HG03520 (cell line): ENCODE data around the gene SNX25.
"Not testable (repeated sequence)": the region's sequence is repeated elsewhere in the genome, so short reads cannot be mapped to it uniquely, and the experiment has no call there.

Source experiments
- ATAC-seq: cut with Tn5 transposase; IDR thresholded peaks from one replicate; pipeline ENCODE4 v1.9.1; 2021; ENCODE audit warnings: mild to moderate bottlenecking, moderate library complexity; ENCODE audit not compliant: unreplicated experiment

The SNX25 gene

GRCh38 chr4:185204238-185204910 is 5.0 kb upstream of the SNX25 start:
- ATAC-seq: no peak

DNA sequence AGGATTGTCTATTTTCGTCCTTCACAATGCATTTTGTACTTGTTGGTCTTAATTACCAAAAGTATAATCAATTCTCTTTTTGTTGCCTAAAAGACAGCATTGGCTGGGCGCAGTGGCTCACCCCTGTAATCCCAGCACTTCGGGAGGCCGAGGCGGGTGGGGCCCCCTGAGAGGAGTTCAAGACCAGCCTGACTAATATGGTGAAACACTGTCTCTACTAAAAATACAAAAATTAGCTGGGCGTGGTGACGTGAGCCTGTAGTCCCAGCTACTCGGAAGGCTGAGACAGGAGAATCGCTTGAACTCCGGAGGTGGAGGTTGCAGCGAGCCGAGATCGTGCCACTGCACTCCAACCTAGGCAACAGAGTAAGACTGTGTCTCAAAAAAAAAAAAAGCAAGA is 4.3 kb upstream of the SNX25 start:
- ATAC-seq: not testable (repeated sequence)

- ATAC-seq: no peak
Measured at GRCh38 chr4:185205697-185206342, 3.6 kb upstream of the SNX25 start.

DNA sequence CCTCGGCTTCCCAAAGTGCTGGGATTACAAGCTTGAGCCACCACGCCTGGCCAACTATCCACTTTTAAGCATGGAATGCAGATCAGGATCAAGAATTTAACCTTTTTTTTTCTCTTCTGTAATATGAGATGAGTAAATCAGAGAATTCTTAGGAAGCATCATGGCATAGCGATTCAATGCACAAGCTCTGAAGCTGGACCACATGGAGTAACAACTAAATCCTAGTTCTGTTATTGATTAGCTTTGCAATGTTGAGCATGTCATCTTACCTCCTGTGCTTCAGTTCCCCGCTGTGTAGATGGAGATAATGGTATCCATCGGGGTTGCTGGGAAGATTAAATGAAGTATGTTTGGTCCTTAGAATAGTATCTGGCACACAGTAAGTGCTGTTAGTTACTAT is 1.9 kb upstream of the SNX25 start:
- ATAC-seq: no peak

- peak; percentile 7 for ATAC-seq
Measured at GRCh38 chr4:185209852-185210101, 379 bp downstream of the SNX25 start.

GRCh38 chr4:185210102-185210981 is 944 bp downstream of the SNX25 start:
- peak; percentile 15 for ATAC-seq

DNA sequence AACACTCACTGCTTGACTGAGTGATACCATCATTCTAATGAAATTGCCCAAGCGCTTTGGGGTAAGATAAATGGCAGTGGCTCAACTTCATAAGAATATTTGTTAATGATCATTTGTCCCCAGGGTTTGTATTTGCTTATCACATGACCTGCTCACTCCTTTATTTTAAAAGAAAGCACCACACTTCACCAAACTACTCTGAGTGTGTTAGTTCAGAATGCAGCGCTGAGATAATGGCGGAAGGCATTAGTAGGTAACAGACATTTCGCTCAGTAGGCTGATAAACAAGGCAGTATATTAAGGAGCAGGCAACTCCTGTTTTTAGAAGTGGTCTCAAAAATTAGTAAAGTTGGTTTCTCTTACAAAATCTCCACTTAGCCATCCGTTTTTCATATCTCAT is 1.6 kb downstream of the SNX25 start:
- ATAC-seq: no peak

GRCh38 chr4:185211641-185212040 is 2.2 kb downstream of the SNX25 start:
- ATAC-seq: no peak

GRCh38 chr4:185212581-185212980 is 3.2 kb downstream of the SNX25 start:
- no peak for ATAC-seq

DNA sequence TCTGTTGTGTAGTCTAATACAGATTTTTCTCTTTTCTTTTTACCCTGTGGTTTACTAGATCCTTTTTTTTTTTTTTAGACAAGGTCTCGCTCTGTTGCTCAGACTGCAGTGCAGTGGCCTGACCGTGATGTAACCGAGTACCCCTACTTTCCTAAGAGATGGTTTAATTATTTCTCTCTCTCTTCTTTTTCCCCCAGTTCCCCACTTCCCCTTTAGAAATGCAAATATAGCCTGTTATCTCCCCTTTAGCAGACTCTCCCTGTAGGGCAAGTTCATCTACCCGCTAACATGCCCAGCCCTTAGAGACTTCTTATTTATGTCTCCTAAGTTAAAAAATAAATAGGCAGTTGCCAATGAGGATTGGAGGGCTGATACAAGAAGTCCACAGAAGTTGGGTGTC is 4.5 kb downstream of the SNX25 start:
- no peak for ATAC-seq

DNA sequence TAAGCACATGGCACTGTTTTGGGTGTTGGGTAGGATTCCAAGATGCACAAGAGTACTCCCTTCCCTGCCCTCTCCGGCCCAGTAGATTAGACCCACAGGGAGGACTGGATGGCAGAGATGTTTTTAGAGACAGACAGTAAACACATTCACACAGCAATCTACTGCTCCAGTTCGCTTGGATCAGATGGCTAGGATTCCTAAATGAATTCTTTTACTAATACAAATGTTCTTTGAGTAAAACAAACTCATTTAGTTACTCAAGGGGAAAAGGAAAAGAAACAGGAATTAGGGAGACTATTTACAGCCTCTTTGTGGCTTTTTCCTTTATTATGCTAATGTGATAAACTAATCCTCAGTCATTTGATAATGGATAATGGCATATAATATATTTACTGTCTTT is 5.9 kb downstream of the SNX25 start:
- no peak for ATAC-seq

GRCh38 chr4:185217408-185217975 is 8.1 kb downstream of the SNX25 start:
- ATAC-seq: no peak

DNA sequence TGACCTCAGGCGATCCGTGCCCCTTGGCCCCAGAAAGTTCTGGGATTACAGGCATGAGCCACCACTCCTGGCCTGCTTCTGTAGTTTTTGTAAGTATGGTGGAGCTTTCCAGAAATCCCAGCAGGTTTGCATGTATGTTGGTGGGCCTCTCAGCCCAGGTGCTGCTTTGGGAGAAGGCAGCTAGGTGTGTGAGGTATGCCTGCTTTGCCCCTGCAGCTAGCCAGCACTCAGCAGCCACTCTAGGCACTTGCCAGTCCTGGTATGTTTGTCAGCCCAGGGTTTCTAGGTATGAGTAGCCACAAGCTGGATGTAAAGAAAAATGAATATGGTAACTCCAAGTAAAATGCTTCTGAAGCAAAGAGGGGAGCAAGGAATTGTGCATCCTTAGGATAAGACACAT is 8.9 kb downstream of the SNX25 start:
- ATAC-seq: no peak

- ATAC-seq: peak; percentile 53
Measured at GRCh38 chr4:185219551-185220344, 10.3 kb downstream of the SNX25 start.

DNA sequence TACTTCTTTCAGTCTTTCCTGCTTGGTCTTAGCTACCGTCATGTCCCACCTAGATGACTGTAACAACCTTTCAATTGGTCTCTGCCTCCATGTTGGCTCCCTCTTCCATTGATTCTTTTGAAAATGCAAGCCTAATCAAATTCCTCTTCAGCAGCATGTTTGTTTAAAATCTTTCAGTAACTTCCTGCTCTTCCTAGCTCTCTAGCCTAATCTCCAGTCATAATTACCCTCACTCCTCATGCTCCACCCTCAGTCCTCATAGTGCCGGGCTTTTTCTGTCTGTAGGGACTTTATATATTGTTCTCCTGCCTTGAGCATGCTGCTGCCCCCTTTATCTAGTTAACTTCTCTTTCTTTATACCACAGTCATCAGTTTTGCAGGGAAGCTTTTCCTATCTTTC is 12.1 kb downstream of the SNX25 start:
- ATAC-seq: no peak

GRCh38 chr4:185221912-185222311 is 12.5 kb downstream of the SNX25 start:
- ATAC-seq: no peak

DNA sequence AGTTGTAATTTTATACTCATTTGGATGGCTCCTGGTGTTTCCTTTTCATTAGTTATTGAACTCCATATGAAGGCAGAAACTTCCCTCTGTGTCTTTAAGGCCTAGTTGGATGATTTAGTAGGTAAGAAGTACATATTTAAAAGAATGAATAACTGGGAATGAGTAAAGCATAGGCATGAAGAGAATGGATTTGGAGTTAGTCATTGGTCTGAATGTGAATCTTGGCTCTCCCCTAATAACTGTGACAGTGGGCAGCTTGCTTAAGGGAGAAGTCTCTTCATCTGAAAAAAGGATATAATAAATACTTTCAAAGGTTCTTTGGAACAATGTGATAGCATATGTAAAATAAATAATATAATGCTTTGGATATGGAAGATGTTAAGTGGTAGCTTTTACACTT is 13.2 kb downstream of the SNX25 start:
- ATAC-seq: no peak

GRCh38 chr4:185224597-185224996 is 15.2 kb downstream of the SNX25 start:
- ATAC-seq: no peak

DNA sequence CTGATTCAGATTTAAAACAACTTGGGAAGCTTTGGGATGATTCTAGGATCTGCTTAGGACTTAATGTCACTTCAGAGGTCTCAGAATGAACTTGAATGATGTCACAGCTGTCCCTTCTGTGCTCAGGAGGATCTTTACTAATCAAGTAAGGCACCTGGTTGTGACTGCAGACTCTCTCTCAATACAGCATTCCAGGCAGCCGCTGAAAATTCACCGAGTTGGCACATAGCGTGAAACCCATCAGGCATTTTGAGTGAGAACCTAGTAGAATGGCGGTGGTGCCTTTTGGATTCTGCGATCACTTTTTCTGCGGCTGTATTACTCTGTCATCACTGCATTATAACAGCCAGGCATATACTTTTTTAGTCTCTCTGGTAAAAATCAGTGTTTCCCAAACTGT is 16.5 kb downstream of the SNX25 start:
- no peak for ATAC-seq

- no peak for ATAC-seq
Measured at GRCh38 chr4:185227131-185227551, 17.7 kb downstream of the SNX25 start.

GRCh38 chr4:185227713-185228278 is 18.4 kb downstream of the SNX25 start:
- no peak for ATAC-seq
